Measurements from ENCODE around the gene APOC4.
"Not testable (repeated sequence)": the region's sequence is repeated elsewhere in the genome, so short reads cannot be mapped to it uniquely, and the experiment has no call there.

DNA sequence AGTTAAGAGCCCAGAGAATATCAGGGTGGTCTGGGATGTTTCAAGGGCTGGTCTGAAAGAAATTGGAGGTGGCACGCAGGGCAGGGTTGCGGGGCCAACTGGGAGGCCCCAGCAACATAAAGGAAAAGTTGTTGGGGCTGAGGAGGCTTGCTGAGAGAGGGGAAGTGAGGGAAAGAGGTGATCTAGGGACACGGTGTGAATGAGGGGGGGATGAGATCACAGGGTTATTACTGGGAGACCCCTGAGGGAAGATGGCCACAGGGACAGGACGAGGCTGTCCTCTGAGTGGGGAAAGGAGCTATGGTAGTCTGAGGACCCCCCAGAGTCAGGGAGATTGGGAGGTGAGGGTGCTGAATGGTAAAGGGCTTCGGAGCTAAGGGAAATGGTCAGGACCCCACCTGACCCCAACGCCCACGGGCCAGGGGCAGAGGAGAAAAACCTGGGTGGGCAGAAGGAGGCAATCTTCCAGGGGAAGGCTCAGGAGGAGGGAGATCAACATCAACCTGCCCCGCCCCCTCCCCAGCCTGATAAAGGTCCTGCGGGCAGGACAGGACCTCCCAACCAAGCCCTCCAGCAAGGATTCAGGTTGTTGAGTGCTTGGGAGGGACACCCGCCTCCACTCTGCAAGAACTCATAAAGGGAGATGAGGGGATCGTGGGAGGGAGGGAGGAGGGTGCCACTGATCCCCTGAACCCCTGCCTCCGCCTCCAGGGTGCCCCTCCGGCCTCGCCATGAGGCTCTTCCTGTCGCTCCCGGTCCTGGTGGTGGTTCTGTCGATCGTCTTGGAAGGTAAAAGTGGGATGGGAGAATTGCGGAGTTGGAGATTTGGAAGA, 15.6 kb upstream of the APOC4 start:
- TF ChIP-seq, protein P1, sequence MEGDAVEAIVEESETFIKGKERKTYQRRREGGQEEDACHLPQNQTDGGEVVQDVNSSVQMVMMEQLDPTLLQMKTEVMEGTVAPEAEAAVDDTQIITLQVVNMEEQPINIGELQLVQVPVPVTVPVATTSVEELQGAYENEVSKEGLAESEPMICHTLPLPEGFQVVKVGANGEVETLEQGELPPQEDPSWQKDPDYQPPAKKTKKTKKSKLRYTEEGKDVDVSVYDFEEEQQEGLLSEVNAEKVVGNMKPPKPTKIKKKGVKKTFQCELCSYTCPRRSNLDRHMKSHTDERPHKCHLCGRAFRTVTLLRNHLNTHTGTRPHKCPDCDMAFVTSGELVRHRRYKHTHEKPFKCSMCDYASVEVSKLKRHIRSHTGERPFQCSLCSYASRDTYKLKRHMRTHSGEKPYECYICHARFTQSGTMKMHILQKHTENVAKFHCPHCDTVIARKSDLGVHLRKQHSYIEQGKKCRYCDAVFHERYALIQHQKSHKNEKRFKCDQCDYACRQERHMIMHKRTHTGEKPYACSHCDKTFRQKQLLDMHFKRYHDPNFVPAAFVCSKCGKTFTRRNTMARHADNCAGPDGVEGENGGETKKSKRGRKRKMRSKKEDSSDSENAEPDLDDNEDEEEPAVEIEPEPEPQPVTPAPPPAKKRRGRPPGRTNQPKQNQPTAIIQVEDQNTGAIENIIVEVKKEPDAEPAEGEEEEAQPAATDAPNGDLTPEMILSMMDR (IDR thresholded peaks at IDR 0.05) = not testable (repeated sequence)
- TF ChIP-seq, protein P2, sequence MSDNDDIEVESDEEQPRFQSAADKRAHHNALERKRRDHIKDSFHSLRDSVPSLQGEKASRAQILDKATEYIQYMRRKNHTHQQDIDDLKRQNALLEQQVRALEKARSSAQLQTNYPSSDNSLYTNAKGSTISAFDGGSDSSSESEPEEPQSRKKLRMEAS (IDR thresholded peaks at IDR 0.05; ENCODE audit: low read depth) = not testable (repeated sequence)
- not testable (repeated sequence) for TF ChIP-seq POLR2AphosphoS5 (IDR thresholded peaks at IDR 0.05; ENCODE audit: low read depth, low read length); TAF1 (IDR thresholded peaks at IDR 0.05; ENCODE audit: borderline replicate concordance, low read depth, low read length); TEAD4 (IDR thresholded peaks at IDR 0.05; ENCODE audit: borderline replicate concordance, insufficient read depth); NFIC (IDR thresholded peaks at IDR 0.05; ENCODE audit: borderline replicate concordance); MXI1 (IDR thresholded peaks at IDR 0.05; ENCODE audit: low read depth, low read length)
- TF ChIP-seq, protein P3, sequence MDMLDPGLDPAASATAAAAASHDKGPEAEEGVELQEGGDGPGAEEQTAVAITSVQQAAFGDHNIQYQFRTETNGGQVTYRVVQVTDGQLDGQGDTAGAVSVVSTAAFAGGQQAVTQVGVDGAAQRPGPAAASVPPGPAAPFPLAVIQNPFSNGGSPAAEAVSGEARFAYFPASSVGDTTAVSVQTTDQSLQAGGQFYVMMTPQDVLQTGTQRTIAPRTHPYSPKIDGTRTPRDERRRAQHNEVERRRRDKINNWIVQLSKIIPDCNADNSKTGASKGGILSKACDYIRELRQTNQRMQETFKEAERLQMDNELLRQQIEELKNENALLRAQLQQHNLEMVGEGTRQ (IDR thresholded peaks at IDR 0.05; ENCODE audit: borderline replicate concordance, low read depth, low read length) = not testable (repeated sequence)
- TF ChIP-seq, protein P4, sequence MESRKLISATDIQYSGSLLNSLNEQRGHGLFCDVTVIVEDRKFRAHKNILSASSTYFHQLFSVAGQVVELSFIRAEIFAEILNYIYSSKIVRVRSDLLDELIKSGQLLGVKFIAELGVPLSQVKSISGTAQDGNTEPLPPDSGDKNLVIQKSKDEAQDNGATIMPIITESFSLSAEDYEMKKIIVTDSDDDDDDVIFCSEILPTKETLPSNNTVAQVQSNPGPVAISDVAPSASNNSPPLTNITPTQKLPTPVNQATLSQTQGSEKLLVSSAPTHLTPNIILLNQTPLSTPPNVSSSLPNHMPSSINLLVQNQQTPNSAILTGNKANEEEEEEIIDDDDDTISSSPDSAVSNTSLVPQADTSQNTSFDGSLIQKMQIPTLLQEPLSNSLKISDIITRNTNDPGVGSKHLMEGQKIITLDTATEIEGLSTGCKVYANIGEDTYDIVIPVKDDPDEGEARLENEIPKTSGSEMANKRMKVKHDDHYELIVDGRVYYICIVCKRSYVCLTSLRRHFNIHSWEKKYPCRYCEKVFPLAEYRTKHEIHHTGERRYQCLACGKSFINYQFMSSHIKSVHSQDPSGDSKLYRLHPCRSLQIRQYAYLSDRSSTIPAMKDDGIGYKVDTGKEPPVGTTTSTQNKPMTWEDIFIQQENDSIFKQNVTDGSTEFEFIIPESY (IDR thresholded peaks at IDR 0.05; ENCODE audit: borderline replicate concordance, low read depth) = not testable (repeated sequence)
- TF ChIP-seq, protein P5, sequence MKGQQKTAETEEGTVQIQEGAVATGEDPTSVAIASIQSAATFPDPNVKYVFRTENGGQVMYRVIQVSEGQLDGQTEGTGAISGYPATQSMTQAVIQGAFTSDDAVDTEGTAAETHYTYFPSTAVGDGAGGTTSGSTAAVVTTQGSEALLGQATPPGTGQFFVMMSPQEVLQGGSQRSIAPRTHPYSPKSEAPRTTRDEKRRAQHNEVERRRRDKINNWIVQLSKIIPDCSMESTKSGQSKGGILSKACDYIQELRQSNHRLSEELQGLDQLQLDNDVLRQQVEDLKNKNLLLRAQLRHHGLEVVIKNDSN (IDR thresholded peaks at IDR 0.05; ENCODE audit: borderline replicate concordance, low read depth) = not testable (repeated sequence)

Data from SK-N-SH (cell line).